Measurements from ENCODE around the gene LDLRAP1. TPM values are rescaled to one million over a fixed set of nuclear protein-coding genes. Genes with fewer than 3 reads are reported as not detected.
A peak's percentile ranks its signal among the peaks of the same experiment; 100 is the strongest.

The LDLRAP1 gene
- total and polyA plus RNA-seq, 9 of the 15 experiments (the other 6 are each of a cell fraction or from before 2014, with no cell fraction given): 0.56 to 29.6 (median 16.2) TPM

- TF ChIP-seq ZBTB2 (IDR thresholded peaks at IDR 0.05): no peak
- no peak for TF ChIP-seq CLOCK (CRISPR knock-in tag; IDR thresholded peaks at IDR 0.05; ENCODE audit: borderline replicate concordance)
- no peak for TF ChIP-seq HDGF (IDR thresholded peaks at IDR 0.05)
- TF ChIP-seq RHOXF2B (CRISPR knock-in tag; conservative IDR thresholded peaks at IDR 0.05): no peak
- TF ChIP-seq PHB (CRISPR knock-in tag; IDR thresholded peaks at IDR 0.05): no peak
- 0 out of 2 replicates have a peak, but pooled peaks have one; percentile 45 for TF ChIP-seq CC2D1A (IDR thresholded peaks at IDR 0.05)
- 0 out of 2 replicates have a peak, but pooled peaks have one; percentile 17 for TF ChIP-seq ATF3 (IDR thresholded peaks at IDR 0.05)
- no peak for TF ChIP-seq ATF3 (CRISPR knock-in tag; conservative IDR thresholded peaks at IDR 0.05)
- TF ChIP-seq MYNN (IDR thresholded peaks at IDR 0.05): no peak
- TF ChIP-seq MYNN (CRISPR knock-in tag; IDR thresholded peaks at IDR 0.05): no peak
- TF ChIP-seq MNT (conservative IDR thresholded peaks at IDR 0.05): peak; percentile 61 to 62; a peak in 3 of 4 replicates
- TF ChIP-seq CGGBP1 (CRISPR knock-in tag; IDR thresholded peaks at IDR 0.05): no peak
- no peak for TF ChIP-seq TAF7 (tag; IDR thresholded peaks at IDR 0.05)
Observed at GRCh38 chr1:25517476-25518394, 25.7 kb upstream of the LDLRAP1 start (continued).

All from K562 (cell line).